ENCODE results near the gene DEFB125.

- no peak for TF ChIP-seq CTCF (IDR thresholded peaks at IDR 0.05)
- TF ChIP-seq POLR2A (IDR thresholded peaks at IDR 0.05): no peak
Observed at GRCh38 chr20:103456-103855, 16.0 kb downstream of the DEFB125 start.

Data from Peyer's patch (tissue), 4 donors.